ENCODE data around the gene ELP1.

The ELP1 gene

GRCh38 chr9:108950168-108950567 lies 16.2 kb upstream of the ELP1 start:
- no peak overlapping the region for H3K4me3 ChIP-seq (ENCODE audit: low read depth, low read length)
- no peak for TF ChIP-seq CTCF (IDR thresholded peaks at IDR 0.05; ENCODE audit: low read depth, low read length)

- no peak overlapping the region for H3K4me3 ChIP-seq (ENCODE audit: low read depth, low read length)
- TF ChIP-seq CTCF (IDR thresholded peaks at IDR 0.05; ENCODE audit: low read depth, low read length): no peak
Observed at GRCh38 chr9:108939975-108940374, 6.1 kb upstream of the ELP1 start.

- no peak overlapping the region for H3K4me3 ChIP-seq (ENCODE audit: low read depth, low read length)
- no peak for TF ChIP-seq CTCF (IDR thresholded peaks at IDR 0.05; ENCODE audit: low read depth, low read length)
Observed at GRCh38 chr9:108937561-108938305, 3.8 kb upstream of the ELP1 start.

GRCh38 chr9:108934323-108934893 lies 484 bp upstream of the ELP1 start, which contains the start of gene ABITRAM:
TSS of gene ABITRAM (plus strand) at chr9:108934400. CDS start at chr9:108934487, 87 bp downstream.
- no peak for TF ChIP-seq CTCF (IDR thresholded peaks at IDR 0.05; ENCODE audit: low read depth, low read length)

GRCh38 chr9:108933231-108933717 lies 650 bp downstream of the ELP1 start:
- TF ChIP-seq CTCF (IDR thresholded peaks at IDR 0.05; ENCODE audit: low read depth, low read length): no peak
- peak overlapping the region; percentile 93 for H3K4me3 ChIP-seq (ENCODE audit: low read depth, low read length)

More at GRCh38 chr9:108934323-108934893, 484 bp upstream of the ELP1 start, which contains the start of gene ABITRAM:
- H3K4me3 ChIP-seq (ENCODE audit: low read depth, low read length): peak within 1 kb of the TSS; percentile 93

GRCh38 chr9:108928386-108928785 lies 5.5 kb downstream of the ELP1 start:
- TF ChIP-seq CTCF (IDR thresholded peaks at IDR 0.05; ENCODE audit: low read depth, low read length): no peak
- H3K4me3 ChIP-seq (ENCODE audit: low read depth, low read length): no peak overlapping the region

- TF ChIP-seq CTCF (IDR thresholded peaks at IDR 0.05; ENCODE audit: low read depth, low read length): no peak
- H3K4me3 ChIP-seq (ENCODE audit: low read depth, low read length): no peak overlapping the region
Observed at GRCh38 chr9:108924466-108924865, 9.5 kb downstream of the ELP1 start.
